Measurements from ENCODE around the gene IGF1R. TPM values are rescaled to one million over a fixed set of nuclear protein-coding genes. Genes with fewer than 3 reads are reported as not detected.

The IGF1R gene
- total RNA-seq, 2 experiments from 2014 or later, result 22.8 to 24.7 TPM

GRCh38 chr15:98930576-98930975, 282.2 kb downstream of the IGF1R start:
- Mint-ChIP-seq H3K4me1 (ENCODE audit: low read depth) (no peaks in the 10 kb centered on the region), H3K27me3 (no peaks in the 10 kb centered on the region), H3K4me3 (no peak overlapping the region), H3K36me3 (ENCODE audit: low read depth) (peaks cover 2% of the 10 kb centered on the region), H3K9me3 (no peaks in the 10 kb centered on the region), H3K27ac (no peak overlapping the region)
- intact Hi-C loops (cut with micrococcal nuclease), result no loop called here
- CTCF ChIA-PET, result no interaction called here
- no peak for ATAC-seq
- no peak for DNase-seq
- no peak for TF ChIP-seq CTCF (IDR thresholded peaks at IDR 0.05)
- POLR2A ChIA-PET, result no interaction called here

- no peaks in the 10 kb centered on the region for H3K4me1 Mint-ChIP-seq (ENCODE audit: low read depth)
- no peak for TF ChIP-seq CTCF (IDR thresholded peaks at IDR 0.05)
- H3K27me3 Mint-ChIP-seq, result no peaks in the 10 kb centered on the region
- no peaks in the 10 kb centered on the region for H3K9me3 Mint-ChIP-seq
- ATAC-seq, result no peak
- H3K36me3 Mint-ChIP-seq (ENCODE audit: low read depth), result no peaks in the 10 kb centered on the region
- intact Hi-C loops (cut with micrococcal nuclease), result no loop called here
- POLR2A ChIA-PET, result no interaction called here
- H3K4me3 Mint-ChIP-seq, result no peak overlapping the region
- no peak overlapping the region for H3K27ac Mint-ChIP-seq
- DNase-seq, result no peak
- CTCF ChIA-PET, result interaction anchor here (1.3 kb wide), 1 partner anchor 49 kb away, joined by 5 read pairs; no protein-coding TSS in a partner anchor
These were observed 282.7 kb downstream of the IGF1R start for GRCh38 chr15:98931004-98931403.

- TF ChIP-seq CTCF (IDR thresholded peaks at IDR 0.05), result no peak
- Mint-ChIP-seq H3K4me3 (no peak overlapping the region), H3K4me1 (ENCODE audit: low read depth) (peaks cover 10% of the 10 kb centered on the region), H3K27me3 (no peaks in the 10 kb centered on the region), H3K27ac (no peak overlapping the region), H3K9me3 (no peaks in the 10 kb centered on the region), H3K36me3 (ENCODE audit: low read depth) (no peaks in the 10 kb centered on the region)
- ATAC-seq, result no peak
- intact Hi-C loops (cut with micrococcal nuclease), result no loop called here
- ChIA-PET CTCF (no interaction called here), POLR2A (no interaction called here)
- DNase-seq, result no peak
These were observed 285.1 kb downstream of the IGF1R start for GRCh38 chr15:98933406-98933805.

GRCh38 chr15:98935736-98936135, 287.4 kb downstream of the IGF1R start:
- POLR2A ChIA-PET, result no interaction called here
- no peak for ATAC-seq
- no peak for DNase-seq

More at GRCh38 chr15:98935736-98936135, 287.4 kb downstream of the IGF1R start:
- intact Hi-C loops (cut with micrococcal nuclease), result no loop called here
- no peak overlapping the region for H3K27ac Mint-ChIP-seq
- H3K36me3 Mint-ChIP-seq (ENCODE audit: low read depth), result no peaks in the 10 kb centered on the region
- no peaks in the 10 kb centered on the region for H3K9me3 Mint-ChIP-seq
- no peak overlapping the region for H3K4me3 Mint-ChIP-seq
- CTCF ChIA-PET, result no interaction called here
- H3K27me3 Mint-ChIP-seq, result no peaks in the 10 kb centered on the region
- peaks cover 10% of the 10 kb centered on the region for H3K4me1 Mint-ChIP-seq (ENCODE audit: low read depth)
- no peak for TF ChIP-seq CTCF (IDR thresholded peaks at IDR 0.05)

Measured in activated CD8-positive, alpha-beta T cell treated with anti-CD3 and anti-CD28 coated beads for 36 hours (primary cell).